ENCODE measurements around the gene CMTM1.
"Not testable (repeated sequence)": the region's sequence is repeated elsewhere in the genome, so short reads cannot be mapped to it uniquely, and the experiment has no call there.

Gene CMTM1

DNA sequence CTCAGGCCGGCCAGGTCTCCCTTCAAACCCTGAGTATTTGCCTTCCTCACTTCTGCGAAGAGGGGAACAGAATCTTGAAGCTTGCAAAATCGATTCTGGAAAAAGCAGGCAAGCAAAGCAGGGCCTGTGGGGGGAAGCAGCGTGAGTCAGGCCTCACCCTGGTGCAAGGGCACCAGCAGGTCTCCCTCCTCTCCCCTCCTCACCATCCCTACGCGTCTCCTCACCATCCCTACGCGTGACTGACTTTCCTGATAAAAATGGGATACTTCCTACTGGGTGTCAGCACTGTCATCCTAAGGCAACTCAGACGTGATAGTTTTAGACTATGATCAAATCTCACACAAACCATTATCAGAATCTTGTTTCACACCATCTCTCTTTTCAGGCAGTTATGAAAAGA, 50.4 kb downstream of the CMTM1 start:
- DNase-seq (ENCODE audit: low read depth), result no peak

DNA sequence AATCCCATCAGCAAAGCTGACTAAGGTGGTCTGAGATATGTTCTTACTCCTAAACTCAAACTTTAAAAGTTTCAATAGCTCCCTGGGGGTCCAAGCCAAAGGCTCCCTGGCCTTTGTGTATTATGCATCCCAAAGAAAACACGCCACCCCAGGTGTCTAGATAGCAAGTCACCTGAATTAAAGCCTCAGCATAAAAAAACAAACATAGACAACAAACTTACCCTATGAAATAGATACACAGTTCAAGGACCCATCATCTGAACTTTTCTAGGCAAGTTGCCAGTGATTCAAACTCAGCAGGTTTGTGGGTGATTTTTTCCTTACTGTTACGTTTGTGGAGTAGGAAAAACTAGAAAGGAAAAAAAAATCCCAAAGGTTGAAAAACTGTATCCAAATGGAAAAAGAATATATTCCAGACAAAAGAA, 50.8 kb downstream of the CMTM1 start:
- DNase-seq (ENCODE audit: low read depth), result no peak

DNA sequence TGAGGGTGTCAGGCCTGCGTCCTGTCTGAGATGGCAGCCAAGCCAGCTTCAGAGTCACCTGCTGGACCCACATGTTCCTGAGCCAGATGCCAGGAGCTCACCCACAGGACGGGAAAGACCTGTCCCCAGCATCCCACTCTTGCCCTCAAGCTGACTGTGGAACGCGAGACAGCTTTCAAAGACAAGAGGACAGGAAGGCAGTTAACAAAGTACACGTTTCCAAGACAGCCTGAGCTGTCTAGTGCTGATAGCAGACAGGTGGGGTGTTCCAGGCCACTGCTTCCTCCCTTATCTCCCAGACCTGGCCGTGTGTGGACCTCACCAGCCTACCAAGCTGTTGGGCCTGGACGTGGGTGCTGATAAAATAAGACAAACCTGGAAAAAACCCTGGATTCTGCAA, 51.5 kb downstream of the CMTM1 start:
- DNase-seq (ENCODE audit: low read depth), result no peak

DNA sequence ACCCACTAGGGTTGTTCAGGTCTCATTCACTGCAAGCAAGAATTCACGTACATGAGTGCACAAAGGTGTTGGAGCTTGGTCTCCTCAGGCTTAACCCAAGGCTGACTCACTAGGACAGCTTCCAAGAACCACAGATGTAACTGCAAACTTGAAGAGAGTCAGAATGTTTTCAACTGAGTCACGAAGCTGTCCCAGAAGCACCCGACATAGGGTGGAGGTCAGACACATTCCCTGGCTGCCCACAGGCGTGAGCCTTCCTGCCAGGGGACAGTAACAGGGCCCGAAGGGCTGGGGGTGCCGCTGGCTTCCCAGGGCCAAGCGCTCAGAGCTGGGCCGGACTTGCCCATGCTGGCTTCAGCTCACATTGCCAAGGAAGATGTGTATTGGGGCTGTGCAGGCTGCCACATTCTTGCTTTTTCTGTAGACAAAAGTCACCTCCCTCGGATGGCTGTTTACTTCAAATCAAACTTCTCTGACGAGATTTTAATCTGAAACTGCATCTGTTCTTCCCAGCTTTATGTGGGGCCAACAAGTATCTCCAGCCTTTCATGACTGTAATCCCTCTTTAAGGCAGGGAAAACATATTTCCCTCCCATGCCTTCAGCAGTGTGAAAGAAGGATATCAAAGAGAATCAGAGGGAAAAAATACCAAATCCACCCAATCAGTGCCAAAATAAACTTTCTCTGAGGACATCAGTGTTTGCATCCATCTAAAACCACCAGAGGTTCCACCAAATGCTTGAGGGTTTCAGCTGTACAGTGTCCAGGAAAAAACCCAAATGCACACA, 52.5 kb downstream of the CMTM1 start:
- DNase-seq (ENCODE audit: low read depth), result peak; percentile 94

DNA sequence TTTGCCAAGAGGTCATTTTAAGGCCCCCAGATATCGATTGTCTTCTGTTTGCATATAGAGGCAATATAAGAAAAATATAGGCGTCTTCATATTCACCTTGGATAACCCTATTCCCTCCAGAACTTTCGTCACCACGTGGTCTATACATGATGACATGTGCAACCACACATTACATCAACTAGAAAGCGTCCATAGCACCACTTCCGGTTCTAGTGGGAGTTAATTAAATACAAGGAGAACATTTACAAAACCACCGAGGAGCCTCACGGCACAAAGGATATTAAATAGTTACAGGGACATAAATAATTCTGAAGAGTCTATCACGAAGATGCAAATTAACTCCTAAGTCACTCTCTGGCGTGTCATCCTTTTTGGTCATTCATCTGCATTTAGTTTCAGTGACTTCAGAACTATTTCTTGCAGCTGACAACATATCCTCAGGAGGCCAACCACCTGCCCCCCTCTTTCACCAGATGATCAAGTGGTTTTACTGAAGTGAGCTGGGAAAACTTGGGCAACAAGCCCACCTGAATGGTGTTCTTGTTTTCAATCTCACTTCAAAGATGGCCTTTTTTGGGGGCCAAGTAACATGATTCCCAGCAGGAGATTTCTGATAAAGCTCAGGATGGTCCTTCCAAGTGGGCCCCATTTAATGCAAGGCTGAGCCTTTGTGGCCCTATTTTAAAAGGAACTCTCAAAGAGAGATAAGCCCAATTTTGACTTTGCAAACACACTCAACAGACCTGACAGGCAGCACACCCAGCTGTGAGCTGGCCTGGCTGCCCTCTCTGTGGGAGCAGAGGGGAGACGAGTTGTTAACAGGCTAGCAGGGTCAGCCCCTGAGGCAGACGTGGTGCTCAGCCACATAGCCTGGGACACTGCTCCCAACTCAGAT, 53.5 kb downstream of the CMTM1 start:
- no peak for DNase-seq (ENCODE audit: low read depth)

DNA sequence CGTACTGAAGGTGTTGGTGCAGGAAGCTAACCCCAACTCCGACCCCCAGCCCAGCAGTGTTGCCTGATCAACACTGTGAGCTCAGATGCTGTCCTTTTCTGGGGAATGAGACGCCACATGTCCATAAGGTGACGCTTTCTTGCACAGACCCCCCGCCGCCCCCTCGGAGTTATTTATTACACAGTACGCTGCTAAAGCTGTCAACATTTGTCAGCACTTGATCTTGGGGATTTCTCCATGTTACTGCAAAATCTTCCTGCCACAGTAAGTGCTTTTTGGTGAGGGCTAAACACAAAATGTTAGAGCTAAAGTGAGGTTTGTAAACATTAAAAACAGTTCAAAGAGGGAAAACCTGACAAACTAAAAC, 54.2 kb downstream of the CMTM1 start:
- no peak for DNase-seq (ENCODE audit: low read depth)

DNA sequence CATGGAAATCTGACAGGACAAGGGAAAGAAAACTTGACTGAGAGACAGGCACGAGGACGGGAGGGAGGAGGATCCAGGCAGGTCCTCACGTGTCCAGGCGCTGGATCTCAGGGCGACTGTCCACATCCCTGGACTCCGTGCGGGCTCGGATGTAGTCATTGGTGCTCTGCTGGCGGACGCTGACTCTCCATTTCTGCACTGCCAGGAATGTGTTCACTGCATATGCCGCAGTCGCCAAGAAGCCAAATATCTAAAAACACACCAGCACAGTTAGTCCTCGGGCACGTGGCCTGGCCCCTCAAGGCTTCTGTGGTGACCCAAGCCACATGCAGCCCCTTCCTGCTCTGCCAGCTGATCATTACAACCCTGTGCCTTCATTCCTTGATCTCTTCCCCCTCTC, 55.7 kb downstream of the CMTM1 start:
- DNase-seq (ENCODE audit: low read depth), result no peak

DNA sequence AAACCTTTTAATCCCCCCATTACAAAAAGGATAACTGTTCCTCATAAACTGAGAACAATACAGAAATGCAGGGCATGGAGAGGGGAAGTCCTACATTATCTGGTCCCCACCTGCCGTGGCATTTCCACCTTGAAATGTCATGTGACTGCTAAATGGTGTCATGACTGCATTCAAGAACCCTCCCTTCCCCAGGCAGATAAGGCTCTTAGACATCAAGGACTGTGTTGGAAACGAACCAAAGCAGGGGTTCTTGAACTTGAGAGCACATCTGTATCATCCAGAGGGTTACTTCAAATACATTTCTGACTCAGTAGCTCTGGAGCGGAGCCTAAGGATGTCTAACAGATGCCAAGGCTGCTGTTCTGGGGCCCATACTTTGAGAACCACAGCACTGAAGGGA, 56.6 kb downstream of the CMTM1 start:
- no peak for DNase-seq (ENCODE audit: low read depth)

DNA sequence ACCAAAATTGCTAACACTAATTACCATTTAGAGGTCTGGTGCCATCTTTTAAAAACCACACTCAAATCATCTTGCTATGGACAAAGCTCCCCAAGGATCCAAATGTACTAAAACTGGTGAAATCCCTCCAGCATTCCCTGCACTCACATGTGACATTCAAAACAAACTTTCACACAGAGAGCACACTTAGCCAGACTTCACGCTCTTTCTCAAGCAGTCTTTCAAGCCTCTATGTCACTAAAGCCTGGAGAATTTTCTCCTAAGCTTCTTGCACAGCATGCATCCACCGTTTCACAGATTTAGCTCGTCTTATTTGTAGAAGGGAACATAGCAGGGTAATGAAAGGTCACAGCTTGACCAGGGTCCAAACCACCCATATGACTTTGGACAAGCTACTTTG, 57.5 kb downstream of the CMTM1 start:
- no peak for DNase-seq (ENCODE audit: low read depth)

DNA sequence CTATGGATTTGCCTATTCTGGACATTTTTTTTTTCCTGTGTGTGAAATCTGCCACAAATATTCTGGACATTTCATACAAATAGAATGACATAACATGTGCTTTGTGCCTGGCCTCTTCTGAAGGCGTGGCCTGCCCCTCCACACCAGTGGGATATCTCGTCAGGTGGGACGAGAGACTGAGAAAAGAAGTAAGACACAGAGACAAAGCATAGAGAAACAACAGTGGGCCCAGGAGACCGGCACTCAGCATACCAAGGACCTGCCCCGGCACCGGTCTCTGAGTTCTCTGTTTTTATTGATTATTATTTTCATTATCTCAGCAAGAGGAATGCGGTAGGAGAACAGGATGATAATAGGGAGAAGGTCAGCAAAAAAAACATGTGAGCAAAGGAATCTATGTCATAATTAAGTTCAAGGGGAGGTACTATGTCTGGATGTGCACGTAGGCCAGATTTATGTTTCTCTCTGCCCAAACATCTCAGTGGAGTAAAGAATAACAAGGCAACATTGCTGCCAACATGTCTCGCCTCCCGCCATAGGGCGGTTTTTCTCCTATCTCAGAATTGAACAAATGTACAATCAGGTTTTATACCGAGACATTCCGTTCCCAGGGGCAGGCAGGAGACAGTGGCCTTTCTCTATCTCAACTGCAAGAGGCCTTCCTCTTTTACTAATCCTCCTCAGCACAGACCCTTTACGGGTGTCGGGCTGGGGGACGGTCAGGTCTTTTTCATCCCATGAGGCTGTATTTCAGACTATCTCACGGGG, 61.6 kb downstream of the CMTM1 start:
- DNase-seq (ENCODE audit: low read depth), result not testable (repeated sequence)

All from HS-27A (cell line).